ENCODE measurements around the gene ALDH1A1. TPM values are rescaled to one million over a fixed set of nuclear protein-coding genes. Genes with fewer than 3 reads are reported as not detected.

The ALDH1A1 gene
- total RNA-seq, 1 donor from 2014 or later: 0.14 TPM

GRCh38 chr9:72947984-72948465 lies 4.8 kb downstream of the ALDH1A1 start:
- no peak for TF ChIP-seq CTCF (conservative IDR thresholded peaks at IDR 0.05)
- Mint-ChIP-seq H3K36me3 (ENCODE audit: low read depth) (no peaks in the 10 kb centered on the region), H3K4me1 (peaks cover 5% of the 10 kb centered on the region), H3K27me3 (ENCODE audit: low read depth) (no peaks in the 10 kb centered on the region), H3K27ac (ENCODE audit: unreplicated experiment) (no peak overlapping the region), H3K9me3 (no peaks in the 10 kb centered on the region), H3K4me3 (no peak overlapping the region)
- DNase-seq (ENCODE audit: low read depth, low spot score): no peak

GRCh38 chr9:72946821-72947220 lies 6.0 kb downstream of the ALDH1A1 start:
- DNase-seq (ENCODE audit: low read depth, low spot score): no peak
- no peaks in the 10 kb centered on the region for H3K27me3 Mint-ChIP-seq (ENCODE audit: low read depth)
- H3K27ac Mint-ChIP-seq (ENCODE audit: unreplicated experiment): no peak overlapping the region
- peaks cover 5% of the 10 kb centered on the region for H3K4me1 Mint-ChIP-seq
- no peak overlapping the region for H3K4me3 Mint-ChIP-seq
- TF ChIP-seq CTCF (conservative IDR thresholded peaks at IDR 0.05): no peak
- no peaks in the 10 kb centered on the region for H3K36me3 Mint-ChIP-seq (ENCODE audit: low read depth)
- no peaks in the 10 kb centered on the region for H3K9me3 Mint-ChIP-seq

GRCh38 chr9:72946318-72946717 lies 6.5 kb downstream of the ALDH1A1 start:
- no peaks in the 10 kb centered on the region for H3K9me3 Mint-ChIP-seq
- TF ChIP-seq CTCF (conservative IDR thresholded peaks at IDR 0.05): no peak
- no peak overlapping the region for H3K4me3 Mint-ChIP-seq
- no peaks in the 10 kb centered on the region for H3K36me3 Mint-ChIP-seq (ENCODE audit: low read depth)
- H3K27me3 Mint-ChIP-seq (ENCODE audit: low read depth): no peaks in the 10 kb centered on the region
- peaks cover 5% of the 10 kb centered on the region for H3K4me1 Mint-ChIP-seq
- no peak overlapping the region for H3K27ac Mint-ChIP-seq (ENCODE audit: unreplicated experiment)
- no peak for DNase-seq (ENCODE audit: low read depth, low spot score)

GRCh38 chr9:72945391-72945790 lies 7.5 kb downstream of the ALDH1A1 start:
- H3K27me3 Mint-ChIP-seq (ENCODE audit: low read depth): no peaks in the 10 kb centered on the region
- H3K9me3 Mint-ChIP-seq: no peaks in the 10 kb centered on the region
- TF ChIP-seq CTCF (conservative IDR thresholded peaks at IDR 0.05): no peak
- no peaks in the 10 kb centered on the region for H3K4me1 Mint-ChIP-seq
- H3K4me3 Mint-ChIP-seq: no peak overlapping the region
- DNase-seq (ENCODE audit: low read depth, low spot score): no peak
- no peaks in the 10 kb centered on the region for H3K36me3 Mint-ChIP-seq (ENCODE audit: low read depth)
- no peak overlapping the region for H3K27ac Mint-ChIP-seq (ENCODE audit: unreplicated experiment)

GRCh38 chr9:72943844-72944462 lies 8.9 kb downstream of the ALDH1A1 start:
- no peaks in the 10 kb centered on the region for H3K4me1 Mint-ChIP-seq
- no peak overlapping the region for H3K27ac Mint-ChIP-seq (ENCODE audit: unreplicated experiment)
- no peaks in the 10 kb centered on the region for H3K9me3 Mint-ChIP-seq
- H3K4me3 Mint-ChIP-seq: no peak overlapping the region
- no peak for DNase-seq (ENCODE audit: low read depth, low spot score)
- no peaks in the 10 kb centered on the region for H3K36me3 Mint-ChIP-seq (ENCODE audit: low read depth)
- no peak for TF ChIP-seq CTCF (conservative IDR thresholded peaks at IDR 0.05)
- no peaks in the 10 kb centered on the region for H3K27me3 Mint-ChIP-seq (ENCODE audit: low read depth)

Data from neural crest cell (in vitro differentiated cells).